ENCODE measurements around the gene MSGN1.

GRCh38 chr2:17800219-17800618 is 16.0 kb upstream of the MSGN1 start:
- TF ChIP-seq GATA3 (IDR thresholded peaks at IDR 0.05; ENCODE audit: low read depth, low read length), result no peak
- no peak for TF ChIP-seq GATA2 (IDR thresholded peaks at IDR 0.05; ENCODE audit: low read depth, low read length)

Data from SH-SY5Y (cell line).